ENCODE measurements around the gene STK39. TPM values are rescaled to one million over a fixed set of nuclear protein-coding genes. Genes with fewer than 3 reads are reported as not detected.
A peak's percentile ranks its signal among the peaks of the same experiment; 100 is the strongest.

STK39 gene
- total and polyA plus RNA-seq, 2 of the 4 experiments (the other 2 are of a cell fraction) = 11.8 to 16.4 TPM

- no peak overlapping the region for H3K4me2 ChIP-seq (ENCODE audit: low read depth, low read length)
- H3K18ac ChIP-seq (ENCODE audit: low read depth, low read length) = no peak overlapping the region
- no peak overlapping the region for H2BK120ac ChIP-seq (ENCODE audit: low read depth, low read length)
- no CpG with 5 or more reads among the region's 2 CpGs for WGBS, 2 experiments (ENCODE audit: extremely low coverage in 2 of 2, insufficient read length in 1 of 2)
- dilution Hi-C loops (cut with HindIII; ENCODE audit: low sequenced_read_pairs, unreplicated experiment) = no loop called here
- H3K23ac ChIP-seq (ENCODE audit: low read depth, low read length) = no peak overlapping the region; the same call in 1 of the 2 replicates
- no peak overlapping the region for H3K4ac ChIP-seq (ENCODE audit: low read depth, low read length)
- H4K20me1 ChIP-seq (ENCODE audit: insufficient read depth, low read length) = peaks cover 5% of the 10 kb centered on the region
- BruUV-seq (replicated peaks) = no TSS peak
- no peak overlapping the region for H4K91ac ChIP-seq (ENCODE audit: insufficient read depth, low read depth, low read length)
- H3K79me1 ChIP-seq (ENCODE audit: low read depth in 1 of 2, low read length in 2 of 2) = peaks cover 32 to 47% of the 10 kb centered on the region in 2 experiments
- intact Hi-C loops (cut with micrococcal nuclease) = no loop called here
- peaks cover 7% of the 10 kb centered on the region; the same call in 1 of the 2 replicates for H3K36me3 ChIP-seq (ENCODE audit: control insufficient read depth, insufficient read depth, low read length)
- no peak for DNase-seq
- no peak overlapping the region for H2BK15ac ChIP-seq (ENCODE audit: low read depth, low read length)
- peaks cover 16% of the 10 kb centered on the region for H3K9me1 ChIP-seq (ENCODE audit: insufficient read depth, low read length)
- H4K5ac ChIP-seq (ENCODE audit: low read depth, low read length) = no peak overlapping the region
- H3K9ac ChIP-seq (ENCODE audit: low read depth, low read length) = no peak overlapping the region
- H2AK5ac ChIP-seq (ENCODE audit: low read depth, low read length) = no peak overlapping the region
- H2AFZ ChIP-seq (replicated peaks; ENCODE audit: low read length, poor library complexity) = no peak overlapping the region
- ChIA-PET POLR2A (ENCODE audit: unreplicated experiment) (no interaction called here), CTCF (interaction anchor here (0.8 to 1.0 kb wide), 2 partner anchors 9 to 23 kb away, joined by 3 to 4 read pairs; no protein-coding TSS in a partner anchor)
- TF ChIP-seq MXI1 (IDR thresholded peaks at IDR 0.05; ENCODE audit: borderline replicate concordance, low read depth, low read length) (no peak), CEBPB (IDR thresholded peaks at IDR 0.05; ENCODE audit: low read depth, low read length) (no peak), RAD21 (IDR thresholded peaks at IDR 0.05; ENCODE audit: low read length) (no peak), SMC3 (IDR thresholded peaks at IDR 0.05; ENCODE audit: low read depth, low read length) (no peak), MAFK (IDR thresholded peaks at IDR 0.05; ENCODE audit: low read depth, low read length) (no peak), CHD1 (IDR thresholded peaks at IDR 0.05; ENCODE audit: low read depth, low read length) (no peak), RCOR1 (IDR thresholded peaks at IDR 0.05; ENCODE audit: insufficient replicate concordance, low read length) (no peak), MAZ (IDR thresholded peaks at IDR 0.05; ENCODE audit: borderline replicate concordance, low read depth, low read length) (no peak), NFE2L2 (IDR thresholded peaks at IDR 0.05; ENCODE audit: low read depth, low read length) (no peak), RFX5 (IDR thresholded peaks at IDR 0.05; ENCODE audit: low read depth, low read length) (no peak), POLR2A (IDR thresholded peaks at IDR 0.05; ENCODE audit: low read depth, low read length) (no peak)
- TF ChIP-seq, protein P1, sequence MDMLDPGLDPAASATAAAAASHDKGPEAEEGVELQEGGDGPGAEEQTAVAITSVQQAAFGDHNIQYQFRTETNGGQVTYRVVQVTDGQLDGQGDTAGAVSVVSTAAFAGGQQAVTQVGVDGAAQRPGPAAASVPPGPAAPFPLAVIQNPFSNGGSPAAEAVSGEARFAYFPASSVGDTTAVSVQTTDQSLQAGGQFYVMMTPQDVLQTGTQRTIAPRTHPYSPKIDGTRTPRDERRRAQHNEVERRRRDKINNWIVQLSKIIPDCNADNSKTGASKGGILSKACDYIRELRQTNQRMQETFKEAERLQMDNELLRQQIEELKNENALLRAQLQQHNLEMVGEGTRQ (IDR thresholded peaks at IDR 0.05; ENCODE audit: low read depth, low read length) = no peak
- TF ChIP-seq, protein P2, sequence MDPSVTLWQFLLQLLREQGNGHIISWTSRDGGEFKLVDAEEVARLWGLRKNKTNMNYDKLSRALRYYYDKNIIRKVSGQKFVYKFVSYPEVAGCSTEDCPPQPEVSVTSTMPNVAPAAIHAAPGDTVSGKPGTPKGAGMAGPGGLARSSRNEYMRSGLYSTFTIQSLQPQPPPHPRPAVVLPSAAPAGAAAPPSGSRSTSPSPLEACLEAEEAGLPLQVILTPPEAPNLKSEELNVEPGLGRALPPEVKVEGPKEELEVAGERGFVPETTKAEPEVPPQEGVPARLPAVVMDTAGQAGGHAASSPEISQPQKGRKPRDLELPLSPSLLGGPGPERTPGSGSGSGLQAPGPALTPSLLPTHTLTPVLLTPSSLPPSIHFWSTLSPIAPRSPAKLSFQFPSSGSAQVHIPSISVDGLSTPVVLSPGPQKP (IDR thresholded peaks at IDR 0.05; ENCODE audit: borderline replicate concordance, low read depth, low read length) = no peak
- no peak overlapping the region for H3K27ac ChIP-seq (ENCODE audit: insufficient read depth, low read length)
- H2AK9ac ChIP-seq (replicated peaks; ENCODE audit: low read depth, low read length, poor library complexity) = no peak overlapping the region
- H3K4me1 ChIP-seq (ENCODE audit: control insufficient read depth, insufficient read depth, low read length) = peaks cover 4% of the 10 kb centered on the region
- no peaks in the 10 kb centered on the region for H3K9me3 ChIP-seq (ENCODE audit: control insufficient read depth, insufficient read depth, low read length)
- in situ Hi-C loops (cut with MboI; ENCODE audit: low sequenced_read_pairs) = no loop called here
- H3K14ac ChIP-seq (replicated peaks; ENCODE audit: low read depth, low read length) = no peak overlapping the region
- no peak overlapping the region for H2BK5ac ChIP-seq (ENCODE audit: low read depth, low read length, poor library complexity, severe bottlenecking)
- no peaks in the 10 kb centered on the region for H3K27me3 ChIP-seq (ENCODE audit: control insufficient read depth, insufficient read depth, low read length)
- no peak overlapping the region for H2BK20ac ChIP-seq (ENCODE audit: low read depth, low read length)
- no peak overlapping the region for H3K4me3 ChIP-seq (ENCODE audit: insufficient read depth, low read depth, low read length)
- no peak overlapping the region for H3K56ac ChIP-seq (ENCODE audit: extremely low read depth, insufficient read depth, low read length)
- no peak for ATAC-seq (ENCODE audit: low read depth)
- peak overlapping the region in 1 of 2 experiments; percentile 38; a peak in 1 of 4 replicates for H4K8ac ChIP-seq (ENCODE audit: low read depth in 2 of 2, low read length in 2 of 2)
Measured at GRCh38 chr2:168174756-168175155, 72.6 kb downstream of the STK39 start.
